H1 (cell line): ENCODE data around the gene TAF8. TPM values are rescaled to one million over a fixed set of nuclear protein-coding genes. Genes with fewer than 3 reads are reported as not detected.

Experiments
- CTCF ChIA-PET: fragments of 300-600 bp; sonication (Branson Sonifier 250); formaldehyde crosslinking; loops from one replicate; lab custom pipeline; 2021; ENCODE audit not compliant: partially characterized antibody; lab: Charles Lee
- POLR2A ChIA-PET: fragments of 300-600 bp; sonication (Branson Sonifier 250); formaldehyde crosslinking; loops from one replicate; lab custom pipeline; 2021; ENCODE audit warnings: inconsistent platforms; ENCODE audit not compliant: partially characterized antibody; lab: Charles Lee
- DNase-seq, 2 experiments: peaks; one replicate each; pipeline versions ENCODE4 v3.0.0 to v3.0.0-alpha.2; 2010 to 2022; ENCODE audit warnings: low spot score in 2 of 2, low read depth in 1 of 2, mixed read lengths in 1 of 2
- FAIRE-seq: peaks from 2 replicates; lab custom pipeline; 2011; peaks lifted over from hg19 to GRCh38; lab: Jason Lieb, UNC
- H2AFZ ChIP-seq: 2 replicates; pipeline ENCODE4 v1.8.1; 2012; ENCODE audit warnings: low read length, inconsistent platforms
- H2AK5ac ChIP-seq: 2 replicates; pipeline ENCODE4 v1.6.1; 2013; ENCODE audit warnings: low read depth, low read length
- H2BK120ac ChIP-seq: replicated peaks from 2 replicates; pipeline ENCODE3; 2013; ENCODE audit warnings: low read depth, low read length, inconsistent platforms
- H2BK12ac ChIP-seq: 2 replicates; pipeline ENCODE4 v1.6.1; 2013; ENCODE audit warnings: low read depth, low read length
- H2BK15ac ChIP-seq: 2 replicates; pipeline ENCODE4 v1.6.1; 2013; ENCODE audit warnings: low read length
- H2BK20ac ChIP-seq: 2 replicates; pipeline ENCODE4 v1.6.1; 2013; ENCODE audit warnings: low read length
- H2BK5ac ChIP-seq: 2 replicates; pipeline ENCODE4 v1.6.1; 2013; ENCODE audit warnings: low read depth, low read length
- H3K14ac ChIP-seq: 2 replicates; pipeline ENCODE4 v1.6.1; 2013; ENCODE audit warnings: inconsistent platforms; ENCODE audit not compliant: insufficient read length
- H3K18ac ChIP-seq: 2 replicates; pipeline ENCODE4 v1.6.1; 2013; ENCODE audit warnings: low read length; ENCODE audit errors: extremely low read depth
- H3K23ac ChIP-seq: 2 replicates; pipeline ENCODE4 v1.6.1; 2013; ENCODE audit warnings: inconsistent platforms; ENCODE audit not compliant: insufficient read length
- H3K23me2 ChIP-seq: 2 replicates; pipeline ENCODE4 v1.6.1; 2013; ENCODE audit warnings: low read depth, low read length
- H3K27ac ChIP-seq: 2 replicates; pipeline ENCODE4 v1.6.1; 2011; ENCODE audit warnings: low read depth, low read length, inconsistent platforms
- H3K27me3 ChIP-seq, 4 experiments: replicated peaks in 1 of 4; 1 replicate in 1 of 4; 2 replicates in 3 of 4; pipeline versions ENCODE4 v1.6.1 to v1.8.1; 2011 to 2013; ENCODE audit warnings: low read length in 3 of 4, mild to moderate bottlenecking in 3 of 4, inconsistent platforms in 2 of 4, mixed read lengths in 2 of 4, moderate library complexity in 1 of 4; ENCODE audit not compliant: control insufficient read depth in 3 of 4, insufficient read depth in 3 of 4; ENCODE audit errors: extremely low read depth in 1 of 4
- H3K36me3 ChIP-seq, 4 experiments: 2 replicates each; pipeline versions ENCODE4 v1.6.1 to v1.8.1; 2011 to 2013; ENCODE audit warnings: mild to moderate bottlenecking in 4 of 4, low read length in 3 of 4, moderate library complexity in 2 of 4, control low read depth in 1 of 4, inconsistent platforms in 1 of 4; ENCODE audit not compliant: insufficient read depth in 4 of 4, control insufficient read depth in 2 of 4
- H3K4ac ChIP-seq: replicated peaks from 2 replicates; pipeline ENCODE3; 2013; ENCODE audit warnings: low read length, low read depth, mixed read lengths, inconsistent platforms; ENCODE audit not compliant: insufficient read length
- H3K4me1 ChIP-seq, 4 experiments: replicated peaks in 1 of 4; 1 replicate in 1 of 4; 2 replicates in 3 of 4; pipeline versions ENCODE4 v1.6.1 to v1.8.1; 2011 to 2013; ENCODE audit warnings: low read length in 3 of 4, inconsistent platforms in 2 of 4, mixed read lengths in 1 of 4; ENCODE audit not compliant: insufficient read depth in 4 of 4, control insufficient read depth in 3 of 4
- H3K4me2 ChIP-seq, 2 experiments: 2 replicates each; pipeline versions ENCODE4 v1.6.1 to v1.8.1; 2011 to 2013; ENCODE audit warnings: low read depth in 2 of 2, low read length in 2 of 2, control low read depth in 1 of 2, inconsistent platforms in 1 of 2, mild to moderate bottlenecking in 1 of 2; ENCODE audit not compliant: insufficient read depth in 1 of 2
- H3K4me3 ChIP-seq, 4 experiments: fragments of 200-600, 300-600 bp in 1 of 4; sonication (generic), shearing (Covaris generic), sonication (Bioruptor Twin) in 1 of 4; 2 replicates each; pipeline versions ENCODE4 v1.5.1 to v1.8.1; 2011 to 2016; ENCODE audit warnings: low read length in 4 of 4, low read depth in 3 of 4, control low read depth in 2 of 4, inconsistent platforms in 2 of 4, mild to moderate bottlenecking in 2 of 4, mixed read lengths in 1 of 4, moderate library complexity in 1 of 4; ENCODE audit not compliant: insufficient read depth in 2 of 4; ENCODE audit errors: extremely low read depth in 1 of 4
- H3K56ac ChIP-seq: replicated peaks from 2 replicates; pipeline ENCODE3; 2013; ENCODE audit warnings: low read depth, mild to moderate bottlenecking, mixed read lengths, low read length, inconsistent platforms; ENCODE audit not compliant: insufficient read length
- H3K79me1 ChIP-seq: 2 replicates; pipeline ENCODE4 v1.6.1; 2013; ENCODE audit warnings: low read depth, low read length, control low read depth
- H3K79me2 ChIP-seq, 2 experiments: 2 replicates each; pipeline versions ENCODE4 v1.6.1 to v1.8.1; 2012 to 2013; ENCODE audit warnings: low read length in 2 of 2, mild to moderate bottlenecking in 2 of 2, inconsistent platforms in 1 of 2; ENCODE audit not compliant: insufficient read depth in 2 of 2, control insufficient read depth in 1 of 2
- H3K9ac ChIP-seq, 4 experiments: replicated peaks in 1 of 4; 1 replicate in 1 of 4; 2 replicates in 3 of 4; pipeline versions ENCODE4 v1.6.1 to v1.8.1; 2011 to 2013; ENCODE audit warnings: low read depth in 3 of 4, low read length in 3 of 4, control low read depth in 2 of 4, mild to moderate bottlenecking in 2 of 4, moderate library complexity in 2 of 4, inconsistent platforms in 1 of 4; ENCODE audit errors: extremely low read depth in 1 of 4
- H3K9me3 ChIP-seq, 2 experiments: 2 replicates each; pipeline versions ENCODE4 v1.6.1 to v1.8.1; 2012 to 2013; ENCODE audit warnings: mild to moderate bottlenecking in 2 of 2, moderate library complexity in 2 of 2, control low read depth in 1 of 2, inconsistent platforms in 1 of 2, low read depth in 1 of 2, low read length in 1 of 2, mixed read lengths in 1 of 2; ENCODE audit not compliant: insufficient read depth in 2 of 2
- H4K20me1 ChIP-seq, 2 experiments: replicated peaks in 1 of 2; 2 replicates each; pipeline versions ENCODE3 to v1.8.1; 2011 to 2013; ENCODE audit warnings: inconsistent platforms in 2 of 2, low read length in 2 of 2, mild to moderate bottlenecking in 1 of 2; ENCODE audit not compliant: insufficient read depth in 2 of 2, control insufficient read depth in 1 of 2
- H4K5ac ChIP-seq: 2 replicates; pipeline ENCODE4 v1.6.1; 2013; ENCODE audit warnings: low read length, low read depth, mixed read lengths, inconsistent platforms; ENCODE audit not compliant: insufficient read length
- H4K8ac ChIP-seq: 2 replicates; pipeline ENCODE4 v1.8.0; 2013; ENCODE audit warnings: mild to moderate bottlenecking, moderate library complexity, low read length, inconsistent platforms; ENCODE audit not compliant: insufficient read depth; ENCODE audit errors: extremely low read depth
- H4K91ac ChIP-seq: replicated peaks from 2 replicates; pipeline ENCODE3; 2013; ENCODE audit warnings: low read length, mixed read lengths, inconsistent platforms; ENCODE audit not compliant: insufficient read length
- CBX8 ChIP-seq: fragments of 300-800, 300-1000 bp; sonication (generic); IDR thresholded peaks from 2 replicates; pipeline ENCODE4 v1.7.1; 2016; ENCODE audit warnings: low read depth, low read length, borderline replicate concordance
- EGR1 ChIP-seq: IDR thresholded peaks from 2 replicates; pipeline ENCODE4 v1.6.1; 2011; ENCODE audit warnings: low read depth, low read length, borderline replicate concordance
- NRF1 ChIP-seq: IDR thresholded peaks from 2 replicates; pipeline ENCODE4 v1.6.1; 2011; ENCODE audit warnings: mild to moderate bottlenecking, low read depth, low read length, improper control_type of control experiment
- POU5F1 ChIP-seq: IDR thresholded peaks from 2 replicates; pipeline ENCODE4 v1.6.1; 2011; ENCODE audit warnings: low read depth, mild to moderate bottlenecking, low read length, moderate library complexity
- SIX5 ChIP-seq: IDR thresholded peaks from 2 replicates; pipeline ENCODE4 v1.6.1; 2011; ENCODE audit warnings: mild to moderate bottlenecking, low read depth, low read length
- TBP ChIP-seq: IDR thresholded peaks from 2 replicates; pipeline ENCODE4 v1.6.1; 2011; ENCODE audit warnings: low read depth, low read length, improper control_type of control experiment
- WGBS, 2 experiments: shearing (Covaris generic) in 1 of 2; methylation state at CpG; one replicate each; pipeline versions ENCODE4 v1.1.6 to v1.1.7; 2013 to 2015; ENCODE audit warnings: low lambda C conversion rate in 2 of 2, mixed read lengths in 2 of 2, inconsistent platforms in 1 of 2, low coverage in 1 of 2, missing lambda C conversion rate in 1 of 2; ENCODE audit not compliant: insufficient replicate concordance in 2 of 2, insufficient coverage in 1 of 2, insufficient read length in 1 of 2; ENCODE audit errors: extremely low coverage in 1 of 2, missing lambda C conversion rate in 1 of 2; 5-methylcytosine and 5-hydroxymethylcytosine counted together
- polyA plus RNA-seq, 7 experiments: library from polyadenylated mRNA; depleted of rRNA in 3 of 7; stranded (reverse) in 5 of 7; unstranded in 2 of 7; fragments of >200 nt in 5 of 7; fragments of 200-250 nt in 2 of 7; gene quantifications; 1 replicate in 5 of 7; 2 replicates in 1 of 7; 4 replicates in 1 of 7; pipeline versions ENCODE4 v1.2.1 to v1.2.3, GENCODE V29; 2011 to 2013; ENCODE audit warnings: missing spikeins in 2 of 7, mixed read lengths in 2 of 7
- total RNA-seq: library from RNA; stranded (reverse); fragmentation: NEBNext Ultra II Directional; extraction: Animal tissue kit (Norgen Biotek cat#: 25700); gene quantifications from 2 replicates; pipeline ENCODE4 v1.2.1, GENCODE V29; 2021
- TF ChIP-seq, protein P1 (sequence below), 3 experiments: IDR thresholded peaks; 1 replicate in 2 of 3; 2 replicates in 1 of 3; pipeline versions ENCODE4 v1.5.1 to v1.6.1; 2011; ENCODE audit warnings: low read length in 3 of 3, mild to moderate bottlenecking in 3 of 3, inconsistent platforms in 2 of 3, low read depth in 1 of 3, moderate library complexity in 1 of 3; ENCODE audit not compliant: insufficient read depth in 1 of 3; ENCODE audit errors: control extremely low read depth in 1 of 3

The TAF8 gene
- total and polyA plus RNA-seq, 2 of the 8 experiments (the other 6 are each of a cell fraction or from before 2014, with no cell fraction given) = 32.2 to 34.0 TPM

DNA sequence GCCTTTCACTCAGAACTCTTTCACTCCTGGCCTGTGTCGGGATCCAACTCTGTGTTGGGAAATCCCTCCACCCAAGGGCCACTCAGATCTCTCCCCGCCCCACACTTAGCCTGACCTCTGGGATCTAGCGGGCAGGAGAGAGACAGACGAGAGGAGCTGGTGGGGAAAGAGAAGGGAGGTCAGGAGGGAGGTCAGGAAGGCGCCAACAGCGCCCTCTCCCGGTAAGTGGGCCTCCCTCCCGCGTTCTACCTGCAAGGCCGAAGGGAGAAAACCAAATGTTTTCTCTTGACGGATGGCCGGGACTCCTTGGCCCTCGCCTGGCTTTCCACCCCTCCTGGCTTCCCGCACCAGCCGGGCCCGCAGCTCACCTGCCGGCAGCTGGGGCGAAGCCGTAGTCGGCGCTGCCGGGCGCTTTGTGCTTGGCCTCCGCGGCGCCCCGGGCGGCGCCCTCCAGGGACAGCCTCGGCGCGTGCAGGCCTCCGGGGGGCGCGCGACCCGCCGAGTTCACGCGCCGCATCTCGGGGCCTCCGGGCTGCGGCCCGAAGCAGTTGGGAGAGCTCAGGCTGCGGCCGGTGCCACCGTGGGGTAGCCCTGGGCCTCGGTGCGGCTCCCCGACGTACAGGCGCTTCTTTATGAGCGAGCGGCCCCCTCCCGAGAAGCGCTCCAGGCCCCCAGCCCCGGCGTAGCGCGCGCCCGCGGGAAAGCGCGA lies 53.9 kb downstream of the TAF8 start:
- CTCF ChIA-PET = interaction anchor here (0.6 to 7.3 kb wide), 42 partner anchors 9 to 786 kb away, joined by 3 to 119 read pairs (median 7); partner anchors contain the start of genes C6orf132 and GUCA1B
- Histone ChIP-seq H4K91ac (no peak overlapping the region), H3K18ac (no peak overlapping the region), H3K4me2 (peak overlapping the region; percentile 8 to 66; a peak in 3 of 4 replicates), H3K9me3 (no peaks in the 10 kb centered on the region), H3K4ac (no peak overlapping the region), H2BK15ac (no peak overlapping the region), H3K27ac (no peak overlapping the region), H3K27me3 (no peaks in the 10 kb centered on the region; a peak in 2 of 7 replicates), H2BK12ac (no peak overlapping the region), H2AK5ac (no peak overlapping the region), H3K36me3 (peaks cover 5 to 25% (median 19%) of the 10 kb centered on the region in 4 experiments; a peak in 6 of 8 replicates), H3K4me1 (peaks cover 1 to 9% (median 4%) of the 10 kb centered on the region in 4 experiments; a peak in 6 of 7 replicates), H2AFZ (no peak overlapping the region), H2BK5ac (no peak overlapping the region), H3K4me3 (peak overlapping the region; percentile 3 to 57 (median 32); a peak in 6 of 8 replicates), H4K8ac (peak overlapping the region; percentile 84; the same call in 1 of the 2 replicates), H3K14ac (no peak overlapping the region), H4K5ac (no peak overlapping the region), H2BK20ac (no peak overlapping the region), H3K9ac (peak overlapping the region in 2 of 4 experiments; percentile 23 to 25; a peak in 2 of 7 replicates), H4K20me1 (peaks cover 9 to 22% of the 10 kb centered on the region in 2 experiments), H3K23ac (no peak overlapping the region), H3K56ac (no peak overlapping the region), H3K23me2 (no peaks in the 10 kb centered on the region; the same call in 1 of the 2 replicates), H3K79me2 (no peaks in the 10 kb centered on the region; a peak in 1 of 4 replicates), H2BK120ac (no peak overlapping the region), H3K79me1 (no peaks in the 10 kb centered on the region)
- FAIRE-seq = no peak
- POLR2A ChIA-PET = interaction anchor here (0.8 to 6.6 kb wide), 14 partner anchors 9 to 66 kb away, joined by 3 to 50 read pairs (median 4); partner anchors contain the start of gene C6orf132
- peak; percentile 51 to 93 for DNase-seq
- 19% methylated on average over 56 of the region's 66 CpGs; no CpG with 5 or more reads in 1 of the 2 experiments for WGBS, 2 experiments
- no peak for TF ChIP-seq EGR1
- no peak for TF ChIP-seq CBX8
- TF ChIP-seq NRF1 = no peak
- TF ChIP-seq, protein P1, sequence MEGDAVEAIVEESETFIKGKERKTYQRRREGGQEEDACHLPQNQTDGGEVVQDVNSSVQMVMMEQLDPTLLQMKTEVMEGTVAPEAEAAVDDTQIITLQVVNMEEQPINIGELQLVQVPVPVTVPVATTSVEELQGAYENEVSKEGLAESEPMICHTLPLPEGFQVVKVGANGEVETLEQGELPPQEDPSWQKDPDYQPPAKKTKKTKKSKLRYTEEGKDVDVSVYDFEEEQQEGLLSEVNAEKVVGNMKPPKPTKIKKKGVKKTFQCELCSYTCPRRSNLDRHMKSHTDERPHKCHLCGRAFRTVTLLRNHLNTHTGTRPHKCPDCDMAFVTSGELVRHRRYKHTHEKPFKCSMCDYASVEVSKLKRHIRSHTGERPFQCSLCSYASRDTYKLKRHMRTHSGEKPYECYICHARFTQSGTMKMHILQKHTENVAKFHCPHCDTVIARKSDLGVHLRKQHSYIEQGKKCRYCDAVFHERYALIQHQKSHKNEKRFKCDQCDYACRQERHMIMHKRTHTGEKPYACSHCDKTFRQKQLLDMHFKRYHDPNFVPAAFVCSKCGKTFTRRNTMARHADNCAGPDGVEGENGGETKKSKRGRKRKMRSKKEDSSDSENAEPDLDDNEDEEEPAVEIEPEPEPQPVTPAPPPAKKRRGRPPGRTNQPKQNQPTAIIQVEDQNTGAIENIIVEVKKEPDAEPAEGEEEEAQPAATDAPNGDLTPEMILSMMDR (IDR thresholded peaks at IDR 0.05; ENCODE audit: control extremely low read depth in 1 of 3, insufficient read depth in 1 of 3, low read depth in 1 of 3, low read length in 3 of 3) = peak in 2 of 3 experiments; percentile 70 to 89; a peak in 3 of 4 replicates
- TF ChIP-seq SIX5 = no peak
- no peak for TF ChIP-seq POU5F1
- 0 out of 2 replicates have a peak, but pooled peaks have one; percentile 7 for TF ChIP-seq TBP
